ENCODE results near the gene RAP1GAP. TPM values are rescaled to one million over a fixed set of nuclear protein-coding genes. Genes with fewer than 3 reads are reported as not detected.

The RAP1GAP gene
- total RNA-seq, 4 donors from 2014 or later = 0.36 to 0.74 (median 0.38) TPM; not detected in 1

GRCh38 chr1:21596628-21597027, 72.5 kb downstream of the RAP1GAP start:
- TF ChIP-seq CTCF (IDR thresholded peaks at IDR 0.05) = no peak
- DNase-seq (ENCODE audit: low spot score) (no peak), ATAC-seq (ENCODE audit: low FRiP score) (no peak)

GRCh38 chr1:21596174-21596573, 73.0 kb downstream of the RAP1GAP start:
- no peak for ATAC-seq (ENCODE audit: low FRiP score)
- no peak for DNase-seq (ENCODE audit: low spot score)
- no peak for TF ChIP-seq CTCF (IDR thresholded peaks at IDR 0.05)

- no peak for TF ChIP-seq CTCF (IDR thresholded peaks at IDR 0.05)
- peak; percentile 48 for DNase-seq (ENCODE audit: low spot score)
- ATAC-seq (ENCODE audit: low FRiP score) = no peak
Observed at GRCh38 chr1:21594935-21595897, 73.9 kb downstream of the RAP1GAP start.

GRCh38 chr1:21594501-21594900, 74.7 kb downstream of the RAP1GAP start:
- DNase-seq (ENCODE audit: low spot score) (no peak), ATAC-seq (ENCODE audit: low FRiP score) (no peak)
- no peak for TF ChIP-seq CTCF (IDR thresholded peaks at IDR 0.05)

- DNase-seq (ENCODE audit: low spot score) = no peak
- ATAC-seq (ENCODE audit: low FRiP score) = no peak
- no peak for TF ChIP-seq CTCF (IDR thresholded peaks at IDR 0.05)
Observed at GRCh38 chr1:21593231-21593630, 75.9 kb downstream of the RAP1GAP start.

GRCh38 chr1:21592086-21592865, 76.9 kb downstream of the RAP1GAP start:
- no peak for ATAC-seq (ENCODE audit: low FRiP score)
- DNase-seq (ENCODE audit: low spot score) = no peak
- TF ChIP-seq CTCF (IDR thresholded peaks at IDR 0.05) = no peak

Data from omental fat pad (tissue), 4 donors.